IMR-90 (cell line): ENCODE measurements around the gene ZNF622. TPM values are rescaled to one million over a fixed set of nuclear protein-coding genes. Genes with fewer than 3 reads are reported as not detected.

Experiments used
- ATAC-seq: fragments of 200-7000 bp; cut with Tn5 transposase; 2 replicates; pipeline ENCODE4 v1.9.1; 2020; ENCODE audit warnings: low read depth, mild to moderate bottlenecking, moderate library complexity
- BruUV-seq: library from RNA; stranded (reverse); fragments of 400-500 nt; replicated peaks from 2 replicates; lab custom pipeline; 2021; lab: Mats Ljungman, UMichigan
- CTCF ChIA-PET: fragments of 300-600 bp; formaldehyde crosslinking; extraction: SDS; loops from one replicate; lab custom pipeline; 2021; ENCODE audit warnings: antibody characterized with exemption; lab: Yijun Ruan, JAX
- POLR2A ChIA-PET: fragments of 300-600 bp; sonication (Branson Sonifier 250); formaldehyde crosslinking; loops from one replicate; lab custom pipeline; 2022; ENCODE audit warnings: antibody characterized with exemption; ENCODE audit not compliant: unreplicated experiment; lab: Charles Lee
- DNase-seq: peaks from one replicate; pipeline ENCODE4 v3.0.0; 2013
- H2AFZ ChIP-seq: replicated peaks from 2 replicates; pipeline ENCODE3; 2013; ENCODE audit warnings: low read length, mild to moderate bottlenecking; ENCODE audit not compliant: poor library complexity
- H2AK5ac ChIP-seq: 2 replicates; pipeline ENCODE4 v1.6.1; 2013; ENCODE audit warnings: low read depth, low read length, inconsistent platforms
- H2AK9ac ChIP-seq: replicated peaks from 2 replicates; pipeline ENCODE3; 2013; ENCODE audit warnings: mild to moderate bottlenecking, low read depth, low read length, moderate library complexity; ENCODE audit not compliant: poor library complexity
- H2BK120ac ChIP-seq: 2 replicates; pipeline ENCODE4 v1.6.1; 2013; ENCODE audit warnings: low read depth, low read length, inconsistent platforms
- H2BK15ac ChIP-seq: 3 replicates; pipeline ENCODE4 v1.6.1; 2013; ENCODE audit warnings: low read depth, low read length, inconsistent platforms
- H2BK20ac ChIP-seq: 2 replicates; pipeline ENCODE4 v1.6.1; 2013; ENCODE audit warnings: low read depth, mild to moderate bottlenecking, inconsistent platforms, low read length, moderate library complexity
- H2BK5ac ChIP-seq: 2 replicates; pipeline ENCODE4 v1.6.1; 2013; ENCODE audit warnings: mild to moderate bottlenecking, low read depth, low read length, inconsistent platforms; ENCODE audit not compliant: poor library complexity, severe bottlenecking
- H3K14ac ChIP-seq: replicated peaks from 2 replicates; pipeline ENCODE4 v1.6.1; 2013; ENCODE audit warnings: low read depth, low read length, inconsistent platforms
- H3K18ac ChIP-seq: 2 replicates; pipeline ENCODE4 v1.6.1; 2013; ENCODE audit warnings: low read depth, low read length, control low read depth
- H3K23ac ChIP-seq: 2 replicates; pipeline ENCODE4 v1.6.1; 2013; ENCODE audit warnings: low read depth, low read length, inconsistent platforms
- H3K27ac ChIP-seq: 2 replicates; pipeline ENCODE4 v1.5.1; 2013; ENCODE audit warnings: mild to moderate bottlenecking, control low read depth, low read length; ENCODE audit not compliant: insufficient read depth
- H3K27me3 ChIP-seq: 2 replicates; pipeline ENCODE4 v1.6.1; 2013; ENCODE audit warnings: low read length; ENCODE audit not compliant: control insufficient read depth, insufficient read depth
- H3K36me3 ChIP-seq: 2 replicates; pipeline ENCODE4 v1.6.1; 2013; ENCODE audit warnings: low read length, mixed read lengths; ENCODE audit not compliant: control insufficient read depth, insufficient read depth
- H3K4ac ChIP-seq: 2 replicates; pipeline ENCODE4 v1.6.1; 2013; ENCODE audit warnings: low read depth, low read length, inconsistent platforms
- H3K4me1 ChIP-seq: 2 replicates; pipeline ENCODE4 v1.6.1; 2013; ENCODE audit warnings: low read length, mixed read lengths; ENCODE audit not compliant: control insufficient read depth, insufficient read depth
- H3K4me2 ChIP-seq: 2 replicates; pipeline ENCODE4 v1.6.1; 2013; ENCODE audit warnings: low read depth, mild to moderate bottlenecking, control low read depth, low read length, moderate library complexity
- H3K4me3 ChIP-seq: 2 replicates; pipeline ENCODE4 v1.5.1; 2013; ENCODE audit warnings: low read depth, mild to moderate bottlenecking, control low read depth, low read length, moderate library complexity; ENCODE audit not compliant: insufficient read depth
- H3K56ac ChIP-seq: 2 replicates; pipeline ENCODE4 v1.6.1; 2013; ENCODE audit warnings: low read length, inconsistent platforms; ENCODE audit not compliant: insufficient read depth; ENCODE audit errors: extremely low read depth
- H3K79me1 ChIP-seq, 2 experiments: 2 replicates each; pipeline ENCODE4 v1.6.1; 2013; ENCODE audit warnings: low read length in 2 of 2, inconsistent platforms in 1 of 2, low read depth in 1 of 2
- H3K9ac ChIP-seq: 2 replicates; pipeline ENCODE4 v1.6.1; 2013; ENCODE audit warnings: low read depth, low read length, control low read depth
- H3K9me1 ChIP-seq: 2 replicates; pipeline ENCODE4 v1.6.1; 2013; ENCODE audit warnings: low read length, inconsistent platforms; ENCODE audit not compliant: insufficient read depth
- H3K9me3 ChIP-seq: 2 replicates; pipeline ENCODE4 v1.6.1; 2013; ENCODE audit warnings: low read length; ENCODE audit not compliant: control insufficient read depth, insufficient read depth
- H4K20me1 ChIP-seq: 2 replicates; pipeline ENCODE4 v1.6.1; 2013; ENCODE audit warnings: low read length, inconsistent platforms; ENCODE audit not compliant: insufficient read depth
- H4K5ac ChIP-seq: 2 replicates; pipeline ENCODE4 v1.6.1; 2013; ENCODE audit warnings: mild to moderate bottlenecking, low read depth, low read length, control low read depth
- H4K8ac ChIP-seq, 2 experiments: 2 replicates each; pipeline ENCODE4 v1.6.1; 2013; ENCODE audit warnings: low read depth in 2 of 2, low read length in 2 of 2, control low read depth in 1 of 2, inconsistent platforms in 1 of 2
- H4K91ac ChIP-seq: 2 replicates; pipeline ENCODE4 v1.6.1; 2013; ENCODE audit warnings: low read depth, low read length, inconsistent platforms; ENCODE audit not compliant: insufficient read depth
- BHLHE40 ChIP-seq: fragments of 150-350 bp; IDR thresholded peaks from 2 replicates; pipeline ENCODE4 v1.6.1; 2016; ENCODE audit warnings: mild to moderate bottlenecking, low read depth, low read length
- MAFK ChIP-seq: IDR thresholded peaks from 2 replicates; pipeline ENCODE4 v1.6.1; 2012; ENCODE audit warnings: low read depth, low read length, improper control_type of control experiment
- NFE2L2 ChIP-seq: fragments of 150-350 bp; IDR thresholded peaks from 2 replicates; pipeline ENCODE4 v1.6.1; 2016; ENCODE audit warnings: low read depth, mild to moderate bottlenecking, low read length
- SMC3 ChIP-seq: fragments of 150-350 bp; IDR thresholded peaks from 2 replicates; pipeline ENCODE4 v1.6.1; 2016; ENCODE audit warnings: low read depth, mild to moderate bottlenecking, antibody characterized with exemption, low read length, moderate library complexity
- WGBS, 2 experiments: methylation state at CpG; one replicate each; pipeline versions ENCODE4 v1.1.5 to v1.1.7; 2013; ENCODE audit warnings: missing lambda C conversion rate in 2 of 2; ENCODE audit not compliant: insufficient read length in 1 of 2; ENCODE audit errors: extremely low coverage in 2 of 2; 5-methylcytosine and 5-hydroxymethylcytosine counted together
- dilution Hi-C: fragments of 300-500 bp; cut with HindIII; formaldehyde crosslinking; loops from one replicate; pipeline ENCODE4 v1.14.3; 2018; ENCODE audit warnings: low sequenced_read_pairs; ENCODE audit not compliant: unreplicated experiment
- in situ Hi-C: fragments of 300-500 bp; cut with MboI; formaldehyde crosslinking; loops from 3 replicates; pipeline ENCODE4 v1.14.3; 2019; ENCODE audit warnings: low sequenced_read_pairs, inconsistent platforms, mixed read lengths
- intact Hi-C: fragments of 100-400 bp; cut with micrococcal nuclease; formaldehyde crosslinking; loops from 2 replicates; pipeline ENCODE4 v1.10.0; 2022
- polyA plus RNA-seq, 3 experiments: library from polyadenylated mRNA; depleted of rRNA; stranded (reverse); fragments of >200 nt; gene quantifications; 2 replicates each; pipeline ENCODE4 v1.2.3, GENCODE V29; 2012; ENCODE audit warnings: low replicate concordance in 1 of 3
- total RNA-seq: library from RNA; depleted of rRNA; stranded (reverse); fragments of >200 nt; gene quantifications from 2 replicates; pipeline ENCODE4 v1.2.3, GENCODE V29; 2012
- TF ChIP-seq, protein P1 (sequence below): fragments of 150-350 bp; IDR thresholded peaks from 2 replicates; pipeline ENCODE4 v1.6.1; 2016; ENCODE audit warnings: low read depth, mild to moderate bottlenecking, low read length, moderate library complexity, borderline replicate concordance
- TF ChIP-seq, protein P2 (sequence below): fragments of 150-350 bp; IDR thresholded peaks from 2 replicates; pipeline ENCODE4 v1.6.1; 2017; ENCODE audit warnings: mild to moderate bottlenecking, antibody characterized with exemption, low read length, low read depth

ZNF622 gene
- total and polyA plus RNA-seq, 2 of the 4 experiments (the other 2 are of a cell fraction): 19.5 to 49.3 TPM

DNA sequence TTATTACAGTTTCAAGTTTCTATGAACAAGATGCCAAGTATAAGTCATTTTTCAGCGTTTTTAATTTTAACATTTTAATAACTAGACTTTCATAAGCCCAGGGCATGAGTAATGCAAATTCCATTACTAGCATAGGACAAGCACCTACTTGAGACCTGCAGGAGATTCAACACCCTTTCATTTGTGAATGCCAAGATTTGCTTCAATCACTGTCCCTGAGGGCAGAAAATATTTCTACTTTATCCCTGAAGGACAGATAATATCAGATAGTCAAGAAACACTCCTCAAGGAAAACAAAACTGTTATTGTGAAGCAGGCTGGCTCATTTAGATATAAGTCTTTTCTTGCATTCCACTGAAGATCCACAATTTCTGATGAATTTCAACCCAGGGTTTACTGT lies 27.7 kb upstream of the ZNF622 start:
- Histone ChIP-seq H4K5ac (no peak overlapping the region), H3K18ac (no peak overlapping the region), H2AFZ (no peak overlapping the region), H3K4me3 (no peak overlapping the region), H3K4ac (no peak overlapping the region), H3K27ac (no peak overlapping the region), H4K8ac (no peak overlapping the region), H3K14ac (no peak overlapping the region), H3K9me1 (no peaks in the 10 kb centered on the region), H3K79me1 (no peaks in the 10 kb centered on the region), H2AK9ac (no peak overlapping the region), H3K9me3 (peaks cover 3% of the 10 kb centered on the region; the same call in 1 of the 2 replicates), H2BK120ac (no peak overlapping the region), H4K91ac (no peak overlapping the region), H3K36me3 (no peaks in the 10 kb centered on the region), H3K56ac (no peak overlapping the region), H3K9ac (no peak overlapping the region), H3K4me2 (no peak overlapping the region), H3K27me3 (peaks cover 14% of the 10 kb centered on the region), H3K4me1 (no peaks in the 10 kb centered on the region), H3K23ac (no peak overlapping the region), H4K20me1 (no peaks in the 10 kb centered on the region), H2BK15ac (no peak overlapping the region), H2BK20ac (no peak overlapping the region), H2AK5ac (no peak overlapping the region), H2BK5ac (no peak overlapping the region)
- ChIA-PET CTCF (no interaction called here), POLR2A (no interaction called here)
- intact Hi-C loops (no loop called here), in situ Hi-C loops (loop anchor here (25.0 kb wide), 1 partner anchor 1819 kb away; no protein-coding TSS in a partner anchor), dilution Hi-C loops (no loop called here)
- no peak for ATAC-seq
- WGBS, 2 experiments: no CpG with 5 or more reads among the region's 1 CpG
- BruUV-seq: no TSS peak
- no peak for DNase-seq
- TF ChIP-seq MAFK (no peak), SMC3 (no peak), NFE2L2 (no peak), BHLHE40 (no peak)
- TF ChIP-seq, protein P1, sequence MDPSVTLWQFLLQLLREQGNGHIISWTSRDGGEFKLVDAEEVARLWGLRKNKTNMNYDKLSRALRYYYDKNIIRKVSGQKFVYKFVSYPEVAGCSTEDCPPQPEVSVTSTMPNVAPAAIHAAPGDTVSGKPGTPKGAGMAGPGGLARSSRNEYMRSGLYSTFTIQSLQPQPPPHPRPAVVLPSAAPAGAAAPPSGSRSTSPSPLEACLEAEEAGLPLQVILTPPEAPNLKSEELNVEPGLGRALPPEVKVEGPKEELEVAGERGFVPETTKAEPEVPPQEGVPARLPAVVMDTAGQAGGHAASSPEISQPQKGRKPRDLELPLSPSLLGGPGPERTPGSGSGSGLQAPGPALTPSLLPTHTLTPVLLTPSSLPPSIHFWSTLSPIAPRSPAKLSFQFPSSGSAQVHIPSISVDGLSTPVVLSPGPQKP: no peak
- TF ChIP-seq, protein P2, sequence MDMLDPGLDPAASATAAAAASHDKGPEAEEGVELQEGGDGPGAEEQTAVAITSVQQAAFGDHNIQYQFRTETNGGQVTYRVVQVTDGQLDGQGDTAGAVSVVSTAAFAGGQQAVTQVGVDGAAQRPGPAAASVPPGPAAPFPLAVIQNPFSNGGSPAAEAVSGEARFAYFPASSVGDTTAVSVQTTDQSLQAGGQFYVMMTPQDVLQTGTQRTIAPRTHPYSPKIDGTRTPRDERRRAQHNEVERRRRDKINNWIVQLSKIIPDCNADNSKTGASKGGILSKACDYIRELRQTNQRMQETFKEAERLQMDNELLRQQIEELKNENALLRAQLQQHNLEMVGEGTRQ: no peak
